ENCODE measurements around the gene GPATCH3.
A peak's percentile ranks its signal among the peaks of the same experiment; 100 is the strongest.
"Not testable (repeated sequence)": the region's sequence is repeated elsewhere in the genome, so short reads cannot be mapped to it uniquely, and the experiment has no call there.

GPATCH3 gene

GRCh38 chr1:26911399-26912146 lies 11.3 kb upstream of the GPATCH3 start:
- DNase-seq, result no peak

- no peak for DNase-seq
These were observed 10.3 kb upstream of the GPATCH3 start for GRCh38 chr1:26910343-26911160.

- DNase-seq, result no peak
These were observed 9.7 kb upstream of the GPATCH3 start for GRCh38 chr1:26909951-26910342.

GRCh38 chr1:26907071-26907917 lies 7.0 kb upstream of the GPATCH3 start:
- no peak for DNase-seq

- DNase-seq, result no peak
These were observed 696 bp upstream of the GPATCH3 start for GRCh38 chr1:26900815-26901511.

GRCh38 chr1:26897351-26897750 lies 2.9 kb downstream of the GPATCH3 start:
- DNase-seq, result no peak

- DNase-seq, result no peak
These were observed 6.0 kb downstream of the GPATCH3 start for GRCh38 chr1:26894263-26894662.

GRCh38 chr1:26890467-26890796 lies 9.8 kb downstream of the GPATCH3 start:
- no peak for DNase-seq

- peak; percentile 30 for DNase-seq
These were observed 10.5 kb downstream of the GPATCH3 start, which contains the start of gene GPN2 for GRCh38 chr1:26889551-26890466. Gene GPN2 (minus strand): TSS chr1:26890283. CDS start chr1:26890096, 187 bp downstream.

- DNase-seq, result no peak
These were observed 12.0 kb downstream of the GPATCH3 start for GRCh38 chr1:26888231-26888630.

- no peak for DNase-seq
These were observed 13.1 kb downstream of the GPATCH3 start for GRCh38 chr1:26887125-26887524.

GRCh38 chr1:26882696-26883463 lies 17.4 kb downstream of the GPATCH3 start:
- no peak for DNase-seq

- not testable (repeated sequence) for DNase-seq
These were observed 18.7 kb downstream of the GPATCH3 start for GRCh38 chr1:26881611-26882010.

GRCh38 chr1:26879793-26880192 lies 20.5 kb downstream of the GPATCH3 start:
- DNase-seq, result no peak

- DNase-seq, result no peak
These were observed 22.9 kb downstream of the GPATCH3 start for GRCh38 chr1:26877326-26877725.

GRCh38 chr1:26874896-26875295 lies 25.4 kb downstream of the GPATCH3 start:
- no peak for DNase-seq

GRCh38 chr1:26873097-26873496 lies 27.2 kb downstream of the GPATCH3 start:
- DNase-seq, result not testable (repeated sequence)

GRCh38 chr1:26864610-26865480 lies 35.4 kb downstream of the GPATCH3 start:
- peak; percentile 97 for DNase-seq

- no peak for DNase-seq
These were observed 36.6 kb downstream of the GPATCH3 start for GRCh38 chr1:26863685-26864077.

All from NCI-H446 treated with DMSO at 0.1 percent for 48 hours (cell line).